Heart left ventricle (tissue), 16 donors: ENCODE results near the gene PPP1R15A. TPM values are rescaled to one million over a fixed set of nuclear protein-coding genes. Genes with fewer than 3 reads are reported as not detected.
"Not testable (repeated sequence)": the region's sequence is repeated elsewhere in the genome, so short reads cannot be mapped to it uniquely, and the experiment has no call there.

ENCODE experiments used
- ATAC-seq, 4 donors: fragments of 200-7000 bp; cut with Tn5 transposase; one replicate each; pipeline ENCODE4 v1.9.1; 2020 to 2022; ENCODE audit warnings: moderate library complexity in 4 of 4, mild to moderate bottlenecking in 3 of 4, moderate number of reproducible peaks in 1 of 4
- DNase-seq, 5 donors: peaks; one replicate each; pipeline ENCODE4 v3.0.0-alpha.2; 2020
- H3K27ac ChIP-seq, 12 donors: fragments of 200-600 bp; sonication (generic) in 4 of 12; one replicate each; pipeline versions ENCODE4 v1.5.0 to v1.8.0; 2016 to 2022; ENCODE audit warnings: mild to moderate bottlenecking in 2 of 12
- H3K27me3 ChIP-seq, 9 donors: fragments of 200-600 bp; sonication (generic) in 2 of 9; one replicate each; pipeline versions ENCODE4 v1.5.1 to v1.8.0; 2016 to 2022; ENCODE audit warnings: mild to moderate bottlenecking in 3 of 9
- H3K36me3 ChIP-seq, 9 donors: fragments of 200-600 bp; sonication (generic) in 2 of 9; one replicate each; pipeline versions ENCODE4 v1.5.0 to v1.8.0; 2018 to 2022; ENCODE audit warnings: mild to moderate bottlenecking in 2 of 9
- H3K4me1 ChIP-seq, 12 donors: fragments of 200-600 bp; sonication (generic) in 4 of 12; one replicate each; pipeline versions ENCODE4 v1.5.0 to v1.8.0; 2016 to 2022; ENCODE audit warnings: mild to moderate bottlenecking in 3 of 12
- H3K4me3 ChIP-seq, 12 donors: fragments of 200-600 bp; sonication (generic) in 4 of 12; one replicate each; pipeline versions ENCODE4 v1.5.0 to v1.8.0; 2017 to 2022; ENCODE audit warnings: mild to moderate bottlenecking in 9 of 12, moderate library complexity in 4 of 12
- H3K9me3 ChIP-seq, 12 donors: fragments of 200-600 bp; sonication (generic) in 4 of 12; one replicate each; pipeline versions ENCODE4 v1.5.0 to v1.8.0; 2016 to 2022; ENCODE audit warnings: mild to moderate bottlenecking in 1 of 12
- POLR2A ChIP-seq, 2 donors: fragments of 450-650 bp; IDR thresholded peaks; one replicate each; pipeline ENCODE4 v1.6.1; 2017; ENCODE audit warnings: antibody characterized with exemption in 2 of 2, mild to moderate bottlenecking in 2 of 2, moderate library complexity in 2 of 2
- WGBS, 4 donors: extraction: QIAGEN DNeasy Blood & Tissue Kit in 2 of 4; methylation state at CpG; one replicate each; pipeline versions ENCODE4 v1.1.5 to v1.1.7; 2013 to 2018; 5-methylcytosine and 5-hydroxymethylcytosine counted together
- intact Hi-C, 10 donors: fragments of 100-400 bp; cut with DNase I; formaldehyde crosslinking; loops; one replicate each; pipeline versions ENCODE4 v1.11.1 to v1.14.2; 2022
- polyA plus RNA-seq, 2 donors: library from polyadenylated mRNA; stranded (reverse); fragments of 200-250 nt; gene quantifications; one replicate each; pipeline ENCODE4 v1.2.3, GENCODE V29; 2013
- total RNA-seq, 9 donors: library from RNA; depleted of rRNA in 2 of 9; stranded (reverse); fragments of >200 nt in 2 of 9; fragmentation: NEBNext Ultra II Directional in 3 of 9; extraction: Animal tissue kit (Norgen Biotek cat#: 25700) in 3 of 9; gene quantifications; one replicate each; pipeline versions ENCODE4 v1.1.0 to v1.2.4, GENCODE V29; 2016 to 2023
- TF ChIP-seq, protein P1 (sequence below), 12 donors: fragments of 200-600 bp; sonication (generic) in 4 of 12; IDR thresholded peaks; one replicate each; pipeline versions ENCODE4 v1.5.0 to v1.8.0; 2018 to 2022; ENCODE audit warnings: antibody characterized with exemption in 12 of 12, mild to moderate bottlenecking in 5 of 12
- donor health status: ischemic (EF 13 %, LVEDD 7.1; RV severe dilation, severe dysfunction).
- donor health status: healthy with polysubstance abuse.
- donor health status: DM: no; HTN: yes; CAD: no.
- donor health status: DM: no; HTN: no; CAD: no.
- donor health status: ischemic (EF 25% LVEDD 6.9; RV normal size, moderate dysfunction).
- donor health status: ischemic (EF 25% LVEDD 5.7; RV mildly dilated, moderate dysfunction).
- donor health status: healthy.
- donor health status: DM: yes; HTN: yes; CAD: no.
- donor health status: ischemic (EF 35%, LVEDD 5.7; RV mildly dilated, moderate dysfunction).
- donor health status: nonischemic (EF 11% LVEDD 7.7; RV severe dilation, severe dysfunction).
- donor health status: DM: yes; HTN: yes; CAD: no.
- donor health status: PGD.
- donor health status: ischemic (EF 29% LVEDD 5.4; RV normal size, mild dysfunction).
- donor health status: nonischemic (EF 23%, LVEDD 6.1; RV moderate dilation, normal function).

The PPP1R15A gene
- total and polyA plus RNA-seq, 11 donors, result 51.7 to 181 (median 68.2) TPM

DNA sequence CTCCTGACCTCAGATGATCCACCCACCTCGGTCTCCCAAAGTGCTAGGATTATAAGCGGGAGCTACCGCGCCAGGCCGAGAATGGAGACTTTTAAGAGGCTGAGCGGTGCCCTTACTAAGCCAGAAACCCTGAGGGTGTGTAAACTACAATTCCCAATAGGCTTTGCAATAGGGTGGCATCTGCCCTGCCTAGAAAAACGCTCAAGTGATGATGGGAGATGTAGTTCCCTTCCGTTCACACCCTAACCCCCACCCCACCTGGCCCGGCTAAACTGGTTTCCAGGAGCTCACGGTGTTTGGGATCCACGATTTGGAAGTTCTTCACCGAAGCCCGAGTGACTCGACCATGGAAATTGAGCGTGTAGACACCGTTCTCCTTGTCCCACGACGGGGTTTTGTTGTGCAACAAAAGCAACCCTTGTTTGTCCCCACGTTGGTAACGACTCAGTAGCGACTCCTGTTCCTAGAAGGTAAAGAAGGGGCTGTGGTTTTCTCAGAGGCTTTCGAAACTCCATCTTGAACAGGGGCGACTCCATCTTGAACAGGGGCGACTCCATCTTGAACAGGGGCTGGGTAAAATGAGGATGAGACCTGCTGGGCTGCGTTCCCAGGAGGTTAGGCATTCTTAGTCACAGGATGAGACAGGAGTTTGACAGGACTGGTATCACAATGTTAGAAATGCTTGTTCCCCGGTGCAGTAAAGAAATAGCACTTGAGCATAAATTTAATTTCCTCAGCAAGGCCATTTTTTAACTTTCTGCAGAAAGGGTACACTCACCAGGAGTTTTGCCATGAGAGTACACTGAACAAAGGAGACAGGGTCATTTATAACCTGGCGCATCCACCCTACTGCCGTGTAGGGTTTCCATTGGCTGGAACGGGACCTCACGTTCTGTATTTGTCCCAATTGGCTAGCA is 9.8 kb downstream of the PPP1R15A start:
- ATAC-seq, result peak in 3 of 4 donors; percentile 30 to 62 (median 46)
- WGBS, 4 donors, result 82 to 87% (median 85%) methylated on average over 29 to 30 of the region's 30 CpGs

DNA sequence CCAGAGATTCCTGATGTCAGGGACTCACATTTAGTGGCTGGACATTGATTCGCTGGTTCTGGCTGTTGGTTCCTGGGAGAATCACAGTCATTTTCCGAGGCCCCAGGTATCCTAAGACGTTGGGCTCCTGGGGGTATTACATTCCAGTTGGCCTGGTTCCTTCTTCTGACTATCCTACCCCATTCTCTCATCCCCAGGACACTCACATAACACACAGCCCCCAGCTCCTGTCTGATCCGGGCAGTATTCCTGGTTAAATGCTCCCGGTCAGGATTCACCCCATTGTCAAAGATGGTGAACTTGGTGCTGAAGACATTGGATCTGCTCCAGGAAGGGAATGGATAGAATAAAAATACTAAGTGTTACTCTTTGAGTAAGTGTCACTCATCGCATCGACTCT is 11.5 kb downstream of the PPP1R15A start:
- no peak overlapping the region for H3K4me3 ChIP-seq
- WGBS, 4 donors, result 94 to 97% (median 96%) methylated on average over 7 of the region's 7 CpGs
- no peak overlapping the region for H3K27ac ChIP-seq
- H3K27me3 ChIP-seq, result no peaks in the 10 kb centered on the region
- no peaks in the 10 kb centered on the region for H3K9me3 ChIP-seq
- peaks cover 0 to 6% (median 0%) of the 10 kb centered on the region in 9 donors for H3K36me3 ChIP-seq
- DNase-seq (no peak), ATAC-seq (no peak)
- intact Hi-C loops, result no loop called here
- H3K4me1 ChIP-seq, result peaks cover 0 to 17% (median 10%) of the 10 kb centered on the region in 12 donors
- TF ChIP-seq, protein P1, sequence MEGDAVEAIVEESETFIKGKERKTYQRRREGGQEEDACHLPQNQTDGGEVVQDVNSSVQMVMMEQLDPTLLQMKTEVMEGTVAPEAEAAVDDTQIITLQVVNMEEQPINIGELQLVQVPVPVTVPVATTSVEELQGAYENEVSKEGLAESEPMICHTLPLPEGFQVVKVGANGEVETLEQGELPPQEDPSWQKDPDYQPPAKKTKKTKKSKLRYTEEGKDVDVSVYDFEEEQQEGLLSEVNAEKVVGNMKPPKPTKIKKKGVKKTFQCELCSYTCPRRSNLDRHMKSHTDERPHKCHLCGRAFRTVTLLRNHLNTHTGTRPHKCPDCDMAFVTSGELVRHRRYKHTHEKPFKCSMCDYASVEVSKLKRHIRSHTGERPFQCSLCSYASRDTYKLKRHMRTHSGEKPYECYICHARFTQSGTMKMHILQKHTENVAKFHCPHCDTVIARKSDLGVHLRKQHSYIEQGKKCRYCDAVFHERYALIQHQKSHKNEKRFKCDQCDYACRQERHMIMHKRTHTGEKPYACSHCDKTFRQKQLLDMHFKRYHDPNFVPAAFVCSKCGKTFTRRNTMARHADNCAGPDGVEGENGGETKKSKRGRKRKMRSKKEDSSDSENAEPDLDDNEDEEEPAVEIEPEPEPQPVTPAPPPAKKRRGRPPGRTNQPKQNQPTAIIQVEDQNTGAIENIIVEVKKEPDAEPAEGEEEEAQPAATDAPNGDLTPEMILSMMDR (IDR thresholded peaks at IDR 0.05), result no peak
- no peak for TF ChIP-seq POLR2A (IDR thresholded peaks at IDR 0.05)

More for the DNA sequence above, 9.8 kb downstream of the PPP1R15A start:
- Histone ChIP-seq H3K27me3 (no peaks in the 10 kb centered on the region), H3K36me3 (peaks cover 0 to 23% (median 11%) of the 10 kb centered on the region in 9 donors), H3K4me3 (no peak overlapping the region), H3K27ac (peak overlapping the region in 1 of 12 donors; percentile 62), H3K4me1 (peaks cover 0 to 34% (median 23%) of the 10 kb centered on the region in 12 donors), H3K9me3 (no peaks in the 10 kb centered on the region)
- intact Hi-C loops, result no loop called here
- TF ChIP-seq POLR2A (IDR thresholded peaks at IDR 0.05), result no peak
- TF ChIP-seq, protein P1 (IDR thresholded peaks at IDR 0.05), result no peak
- no peak for DNase-seq

DNA sequence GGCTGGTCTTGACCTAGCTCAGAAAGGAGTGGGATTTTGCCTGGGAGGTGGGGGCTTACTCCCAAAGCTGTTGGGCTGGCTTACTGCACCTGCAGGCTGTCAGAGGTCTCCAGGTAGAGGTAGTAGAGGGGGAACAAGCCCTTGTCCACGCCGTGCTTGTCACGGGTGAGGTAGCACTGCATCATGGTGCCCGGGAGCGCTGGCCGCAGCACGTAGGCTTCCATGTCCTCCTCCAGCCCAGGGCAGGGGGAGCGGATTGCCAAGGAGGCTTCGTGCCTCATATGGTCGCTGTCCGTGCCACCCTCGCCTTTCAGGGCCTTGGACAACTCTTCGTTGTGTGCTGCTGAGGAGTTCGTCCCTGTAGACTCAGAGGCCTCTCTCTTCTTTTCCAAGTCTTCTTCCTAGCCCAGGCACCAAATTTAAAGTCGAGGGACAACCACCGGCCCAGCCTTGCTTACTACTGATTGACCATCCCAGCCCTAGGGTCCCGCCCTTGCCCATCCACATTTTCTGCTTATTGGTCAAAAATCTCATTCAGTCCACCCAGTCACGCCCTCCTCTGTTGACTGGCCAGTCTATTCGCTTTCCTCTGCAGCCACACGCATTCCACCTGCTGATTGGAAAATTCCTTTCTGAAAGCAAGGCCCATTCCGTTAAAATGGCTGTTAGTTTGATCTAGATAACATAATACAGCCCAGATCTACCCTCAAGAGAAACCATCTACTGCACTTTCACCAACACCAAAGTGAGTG is 15.8 kb downstream of the PPP1R15A start:
- no peak overlapping the region for H3K4me3 ChIP-seq
- TF ChIP-seq, protein P1 (IDR thresholded peaks at IDR 0.05), result no peak
- TF ChIP-seq POLR2A (IDR thresholded peaks at IDR 0.05), result no peak
- H3K27me3 ChIP-seq, result no peaks in the 10 kb centered on the region
- H3K9me3 ChIP-seq, result no peaks in the 10 kb centered on the region
- ATAC-seq, result peak in 1 of 4 donors; percentile 31
- H3K4me1 ChIP-seq, result no peaks in the 10 kb centered on the region
- WGBS, 4 donors, result 92 to 96% (median 94%) methylated on average over 19 to 21 of the region's 21 CpGs
- intact Hi-C loops, result no loop called here
- no peak for DNase-seq
- H3K27ac ChIP-seq, result no peak overlapping the region
- no peaks in the 10 kb centered on the region for H3K36me3 ChIP-seq

DNA sequence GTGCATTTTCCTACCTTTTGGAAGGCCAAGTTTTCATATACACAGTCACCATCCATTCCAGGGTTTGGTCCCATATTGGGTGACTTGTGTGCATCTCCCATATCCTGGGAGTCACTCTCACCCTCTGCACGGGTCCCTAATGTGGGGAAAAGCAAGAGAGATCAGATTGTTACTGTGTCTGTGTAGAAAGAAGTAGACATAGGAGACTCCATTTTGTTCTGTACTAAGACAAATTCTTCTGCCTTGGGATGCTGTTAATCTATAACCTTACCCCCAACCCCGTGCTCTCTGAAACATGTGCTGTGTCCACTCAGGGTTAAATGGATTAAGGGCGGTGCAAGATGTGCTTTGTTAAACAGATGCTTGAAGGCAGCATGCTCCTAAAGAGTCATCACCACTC is 17.3 kb downstream of the PPP1R15A start:
- H3K36me3 ChIP-seq, H3K27me3 ChIP-seq, H3K4me1 ChIP-seq, intact Hi-C loops, ATAC-seq, H3K9me3 ChIP-seq, DNase-seq, H3K4me3 ChIP-seq, H3K27ac ChIP-seq: not testable (repeated sequence)
- WGBS, 4 donors, result 61 to 82% (median 70%) methylated on average over 2 to 3 of the region's 3 CpGs
